GM23338 (cell line): ENCODE data around the gene LAMB1. TPM values are rescaled to one million over a fixed set of nuclear protein-coding genes. Genes with fewer than 3 reads are reported as not detected.
A peak's percentile ranks its signal among the peaks of the same experiment; 100 is the strongest.

ENCODE experiments used
- ATAC-seq: fragments of 200-7000 bp; cut with Tn5 transposase; 3 replicates; pipeline ENCODE4 v1.9.1; 2020
- DNase-seq: peaks from one replicate; pipeline ENCODE4 v3.0.0-alpha.2; 2015; ENCODE audit warnings: low spot score
- H2AFZ ChIP-seq: fragments of 200-600 bp; sonication (generic); 2 replicates; pipeline ENCODE4 v1.8.0; 2016; ENCODE audit warnings: antibody characterized with exemption, mild to moderate bottlenecking, moderate library complexity
- H3F3A ChIP-seq: fragments of 200-600 bp; sonication (generic); replicated peaks from 2 replicates; pipeline ENCODE4 v1.8.0; 2017; ENCODE audit warnings: antibody characterized with exemption, mixed run types, low read depth
- H3K27ac ChIP-seq: fragments of 200-600 bp; sonication (generic); 2 replicates; pipeline ENCODE4 v1.6.1; 2016; ENCODE audit warnings: low read depth
- H3K27me3 ChIP-seq: fragments of 200-600 bp; sonication (generic); 2 replicates; pipeline ENCODE4 v1.8.0; 2016; ENCODE audit warnings: mild to moderate bottlenecking, mixed run types, moderate library complexity; ENCODE audit not compliant: insufficient read depth
- H3K36me3 ChIP-seq: fragments of 200-600 bp; sonication (generic); 2 replicates; pipeline ENCODE4 v1.8.0; 2016; ENCODE audit warnings: mild to moderate bottlenecking; ENCODE audit not compliant: insufficient read depth
- H3K4me1 ChIP-seq: fragments of 200-600 bp; sonication (generic); 2 replicates; pipeline ENCODE4 v1.8.0; 2016; ENCODE audit warnings: mild to moderate bottlenecking, moderate library complexity; ENCODE audit not compliant: insufficient read depth
- H3K4me2 ChIP-seq: fragments of 200-600 bp; sonication (generic); 2 replicates; pipeline ENCODE4 v1.7.1; 2017; ENCODE audit warnings: mixed run types
- H3K4me3 ChIP-seq: fragments of 200-600 bp; sonication (generic); 2 replicates; pipeline ENCODE4 v1.6.1; 2016; ENCODE audit warnings: mixed run types
- H3K79me2 ChIP-seq: fragments of 200-600 bp; sonication (generic); replicated peaks from 2 replicates; pipeline ENCODE4 v1.8.0; 2017; ENCODE audit warnings: mild to moderate bottlenecking; ENCODE audit not compliant: insufficient read depth
- H3K9me2 ChIP-seq: fragments of 200-600 bp; sonication (generic); 2 replicates; pipeline ENCODE4 v1.8.0; 2017; ENCODE audit not compliant: insufficient read depth
- H4K20me1 ChIP-seq: fragments of 200-600 bp; sonication (generic); replicated peaks from 2 replicates; pipeline ENCODE4 v1.8.0; 2017; ENCODE audit warnings: mild to moderate bottlenecking; ENCODE audit not compliant: insufficient read depth
- H3K27ac Mint-ChIP-seq: 2 replicates; pipeline ENCODE4 v1.8.0; 2020; ENCODE audit warnings: inconsistent platforms, mild to moderate bottlenecking, moderate library complexity, mixed read lengths
- H3K27me3 Mint-ChIP-seq: 3 replicates; pipeline ENCODE4 v1.8.0; 2022; ENCODE audit warnings: low read depth, mild to moderate bottlenecking, moderate library complexity, mixed read lengths, inconsistent platforms; ENCODE audit not compliant: insufficient read depth, poor library complexity
- H3K36me3 Mint-ChIP-seq: 3 replicates; pipeline ENCODE4 v1.8.0; 2021; ENCODE audit warnings: low read depth, mild to moderate bottlenecking, inconsistent platforms, moderate library complexity, mixed read lengths
- H3K4me1 Mint-ChIP-seq: 3 replicates; pipeline ENCODE4 v1.8.0; 2020; ENCODE audit warnings: mild to moderate bottlenecking, inconsistent platforms, mixed read lengths
- H3K4me3 Mint-ChIP-seq: 3 replicates; pipeline ENCODE4 v1.8.0; 2021; ENCODE audit warnings: moderate library complexity, mild to moderate bottlenecking, inconsistent platforms, mixed read lengths
- H3K9me3 Mint-ChIP-seq: 3 replicates; pipeline ENCODE4 v1.8.0; 2020; ENCODE audit warnings: moderate library complexity, mild to moderate bottlenecking, inconsistent platforms, mixed read lengths
- JUNB ChIP-seq: IDR thresholded peaks from one replicate; pipeline ENCODE4 v1.6.1; 2016; ENCODE audit warnings: antibody characterized with exemption; ENCODE audit not compliant: unreplicated experiment
- STAT1 ChIP-seq: IDR thresholded peaks from one replicate; pipeline ENCODE4 v1.6.1; 2016; ENCODE audit warnings: antibody characterized with exemption; ENCODE audit not compliant: unreplicated experiment
- ZNF114 ChIP-seq: fragments of 250-450 bp; sonication (Bioruptor Pico); IDR thresholded peaks from 2 replicates; pipeline ENCODE4 v1.5.0; 2020; ENCODE audit warnings: mild to moderate bottlenecking, moderate library complexity
- polyA plus RNA-seq: library from polyadenylated mRNA; unstranded; fragments of >200 nt; fragmentation: Nextera tagmentation; extraction: Ambion mirVana; gene quantifications from 2 replicates; pipeline ENCODE4 v1.2.1, GENCODE V29; 2016
- total RNA-seq: library from RNA; depleted of rRNA; stranded (reverse); fragments of >200 nt; shearing (Covaris generic); gene quantifications from 2 replicates; pipeline ENCODE4 v1.2.3, GENCODE V29; 2014
- TF ChIP-seq, protein P1 (sequence below): fragments of 250-450 bp; sonication (Bioruptor Pico); IDR thresholded peaks from 2 replicates; pipeline ENCODE4 v1.5.0; 2020; ENCODE audit warnings: mild to moderate bottlenecking, moderate library complexity
- TF ChIP-seq, protein P2 (sequence below): IDR thresholded peaks from 2 replicates; pipeline ENCODE4 v1.6.1; 2016; ENCODE audit warnings: antibody characterized with exemption
- TF ChIP-seq, protein P3 (sequence below): IDR thresholded peaks from one replicate; pipeline ENCODE4 v1.6.1; 2018; ENCODE audit warnings: antibody characterized with exemption; ENCODE audit not compliant: unreplicated experiment
- TF ChIP-seq, protein P4 (sequence below), 2 experiments: fragments of 200-600 bp in 1 of 2; sonication (generic) in 1 of 2; conservative IDR thresholded peaks; 2 replicates each; pipeline versions ENCODE4 v1.5.1 to v1.6.1; 2016 to 2017; ENCODE audit warnings: antibody characterized with exemption in 2 of 2, low read depth in 2 of 2, mild to moderate bottlenecking in 2 of 2, moderate library complexity in 1 of 2

LAMB1 gene
- total and polyA plus RNA-seq, 2 experiments from 2014 or later = 53.5 to 57.8 TPM

DNA sequence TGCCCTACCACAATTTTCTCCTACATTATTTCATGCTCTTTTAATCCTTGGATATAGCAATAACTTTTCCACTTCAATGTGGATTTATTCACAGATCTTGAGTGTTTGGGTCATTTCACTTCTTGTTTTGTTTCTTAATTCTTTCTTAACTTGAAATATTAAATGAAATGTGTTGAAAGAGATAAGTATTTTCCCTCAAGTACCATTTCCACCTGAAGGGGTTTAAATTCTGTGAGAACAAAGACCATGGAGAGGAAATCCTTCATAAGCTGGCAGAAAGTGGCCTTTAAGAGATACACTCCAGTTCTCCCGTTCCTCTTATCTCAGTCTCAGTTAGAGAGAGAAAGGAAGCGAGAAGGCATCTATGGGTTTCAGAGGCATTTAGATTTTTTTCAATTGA is 126.0 kb downstream of the LAMB1 start (continued):
- TF ChIP-seq, protein P1, sequence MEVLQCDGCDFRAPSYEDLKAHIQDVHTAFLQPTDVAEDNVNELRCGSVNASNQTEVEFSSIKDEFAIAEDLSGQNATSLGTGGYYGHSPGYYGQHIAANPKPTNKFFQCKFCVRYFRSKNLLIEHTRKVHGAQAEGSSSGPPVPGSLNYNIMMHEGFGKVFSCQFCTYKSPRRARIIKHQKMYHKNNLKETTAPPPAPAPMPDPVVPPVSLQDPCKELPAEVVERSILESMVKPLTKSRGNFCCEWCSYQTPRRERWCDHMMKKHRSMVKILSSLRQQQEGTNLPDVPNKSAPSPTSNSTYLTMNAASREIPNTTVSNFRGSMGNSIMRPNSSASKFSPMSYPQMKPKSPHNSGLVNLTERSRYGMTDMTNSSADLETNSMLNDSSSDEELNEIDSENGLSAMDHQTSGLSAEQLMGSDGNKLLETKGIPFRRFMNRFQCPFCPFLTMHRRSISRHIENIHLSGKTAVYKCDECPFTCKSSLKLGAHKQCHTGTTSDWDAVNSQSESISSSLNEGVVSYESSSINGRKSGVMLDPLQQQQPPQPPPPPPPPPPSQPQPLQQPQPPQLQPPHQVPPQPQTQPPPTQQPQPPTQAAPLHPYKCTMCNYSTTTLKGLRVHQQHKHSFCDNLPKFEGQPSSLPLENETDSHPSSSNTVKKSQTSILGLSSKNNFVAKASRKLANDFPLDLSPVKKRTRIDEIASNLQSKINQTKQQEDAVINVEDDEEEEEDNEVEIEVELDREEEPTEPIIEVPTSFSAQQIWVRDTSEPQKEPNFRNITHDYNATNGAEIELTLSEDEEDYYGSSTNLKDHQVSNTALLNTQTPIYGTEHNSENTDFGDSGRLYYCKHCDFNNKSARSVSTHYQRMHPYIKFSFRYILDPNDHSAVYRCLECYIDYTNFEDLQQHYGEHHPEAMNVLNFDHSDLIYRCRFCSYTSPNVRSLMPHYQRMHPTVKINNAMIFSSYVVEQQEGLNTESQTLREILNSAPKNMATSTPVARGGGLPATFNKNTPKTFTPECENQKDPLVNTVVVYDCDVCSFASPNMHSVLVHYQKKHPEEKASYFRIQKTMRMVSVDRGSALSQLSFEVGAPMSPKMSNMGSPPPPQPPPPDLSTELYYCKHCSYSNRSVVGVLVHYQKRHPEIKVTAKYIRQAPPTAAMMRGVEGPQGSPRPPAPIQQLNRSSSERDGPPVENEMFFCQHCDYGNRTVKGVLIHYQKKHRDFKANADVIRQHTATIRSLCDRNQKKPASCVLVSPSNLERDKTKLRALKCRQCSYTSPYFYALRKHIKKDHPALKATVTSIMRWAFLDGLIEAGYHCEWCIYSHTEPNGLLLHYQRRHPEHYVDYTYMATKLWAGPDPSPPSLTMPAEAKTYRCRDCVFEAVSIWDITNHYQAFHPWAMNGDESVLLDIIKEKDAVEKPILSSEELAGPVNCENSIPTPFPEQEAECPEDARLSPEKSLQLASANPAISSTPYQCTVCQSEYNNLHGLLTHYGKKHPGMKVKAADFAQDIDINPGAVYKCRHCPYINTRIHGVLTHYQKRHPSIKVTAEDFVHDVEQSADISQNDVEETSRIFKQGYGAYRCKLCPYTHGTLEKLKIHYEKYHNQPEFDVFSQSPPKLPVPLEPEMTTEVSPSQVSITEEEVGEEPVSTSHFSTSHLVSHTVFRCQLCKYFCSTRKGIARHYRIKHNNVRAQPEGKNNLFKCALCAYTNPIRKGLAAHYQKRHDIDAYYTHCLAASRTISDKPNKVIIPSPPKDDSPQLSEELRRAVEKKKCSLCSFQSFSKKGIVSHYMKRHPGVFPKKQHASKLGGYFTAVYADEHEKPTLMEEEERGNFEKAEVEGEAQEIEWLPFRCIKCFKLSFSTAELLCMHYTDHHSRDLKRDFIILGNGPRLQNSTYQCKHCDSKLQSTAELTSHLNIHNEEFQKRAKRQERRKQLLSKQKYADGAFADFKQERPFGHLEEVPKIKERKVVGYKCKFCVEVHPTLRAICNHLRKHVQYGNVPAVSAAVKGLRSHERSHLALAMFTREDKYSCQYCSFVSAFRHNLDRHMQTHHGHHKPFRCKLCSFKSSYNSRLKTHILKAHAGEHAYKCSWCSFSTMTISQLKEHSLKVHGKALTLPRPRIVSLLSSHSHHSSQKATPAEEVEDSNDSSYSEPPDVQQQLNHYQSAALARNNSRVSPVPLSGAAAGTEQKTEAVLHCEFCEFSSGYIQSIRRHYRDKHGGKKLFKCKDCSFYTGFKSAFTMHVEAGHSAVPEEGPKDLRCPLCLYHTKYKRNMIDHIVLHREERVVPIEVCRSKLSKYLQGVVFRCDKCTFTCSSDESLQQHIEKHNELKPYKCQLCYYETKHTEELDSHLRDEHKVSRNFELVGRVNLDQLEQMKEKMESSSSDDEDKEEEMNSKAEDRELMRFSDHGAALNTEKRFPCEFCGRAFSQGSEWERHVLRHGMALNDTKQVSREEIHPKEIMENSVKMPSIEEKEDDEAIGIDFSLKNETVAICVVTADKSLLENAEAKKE (CRISPR knock-in tag) = no peak
- no peak for TF ChIP-seq STAT1
- TF ChIP-seq ZNF114 (CRISPR knock-in tag) = no peak
- TF ChIP-seq, protein P2, sequence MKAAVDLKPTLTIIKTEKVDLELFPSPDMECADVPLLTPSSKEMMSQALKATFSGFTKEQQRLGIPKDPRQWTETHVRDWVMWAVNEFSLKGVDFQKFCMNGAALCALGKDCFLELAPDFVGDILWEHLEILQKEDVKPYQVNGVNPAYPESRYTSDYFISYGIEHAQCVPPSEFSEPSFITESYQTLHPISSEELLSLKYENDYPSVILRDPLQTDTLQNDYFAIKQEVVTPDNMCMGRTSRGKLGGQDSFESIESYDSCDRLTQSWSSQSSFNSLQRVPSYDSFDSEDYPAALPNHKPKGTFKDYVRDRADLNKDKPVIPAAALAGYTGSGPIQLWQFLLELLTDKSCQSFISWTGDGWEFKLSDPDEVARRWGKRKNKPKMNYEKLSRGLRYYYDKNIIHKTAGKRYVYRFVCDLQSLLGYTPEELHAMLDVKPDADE = no peak
- no peak for TF ChIP-seq JUNB

DNA sequence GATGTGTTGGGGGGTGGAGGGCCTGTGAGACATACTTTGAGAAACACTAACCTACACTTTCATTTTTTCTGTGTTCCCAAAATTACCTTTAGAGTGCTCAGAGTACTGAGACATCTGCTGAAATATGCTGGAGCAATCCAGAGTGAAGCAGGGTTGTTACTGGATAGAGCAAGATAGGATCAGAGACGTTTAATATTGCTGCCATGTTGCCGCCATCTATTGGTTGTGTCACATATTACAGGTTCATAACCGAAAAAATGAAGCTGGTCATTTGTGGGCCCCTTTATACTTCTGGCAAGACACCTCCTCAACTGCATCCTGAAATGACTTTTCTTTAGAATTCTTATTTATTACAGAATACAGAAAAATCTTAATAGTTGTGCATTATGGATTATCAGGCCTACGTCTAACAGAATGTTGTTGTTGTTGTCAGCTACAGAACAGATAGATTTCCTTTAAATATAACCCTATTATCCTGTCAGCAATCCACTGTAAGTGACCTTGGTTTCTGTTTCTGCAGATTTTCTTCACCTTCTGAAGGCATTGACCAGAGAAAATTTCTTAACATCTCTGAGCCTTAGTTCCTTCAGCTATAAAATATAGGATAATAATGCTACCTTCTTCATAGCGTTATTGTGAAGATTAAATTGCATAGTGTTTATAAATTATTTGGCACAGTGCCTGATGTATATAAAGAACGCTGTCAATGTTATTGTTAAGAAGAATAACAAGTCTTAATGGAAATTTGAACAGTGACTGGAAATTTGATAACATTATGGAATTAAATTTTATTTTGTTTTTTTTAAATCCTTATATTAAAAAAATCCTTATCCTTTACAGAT is 128.1 kb downstream of the LAMB1 start:
- Mint-ChIP-seq H3K4me3 (no peak overlapping the region), H3K9me3 (no peaks in the 10 kb centered on the region)

More for the DNA sequence above, 128.1 kb downstream of the LAMB1 start:
- peaks cover 3% of the 10 kb centered on the region for H3K27me3 Mint-ChIP-seq
- Histone ChIP-seq H3K27ac (no peak overlapping the region), H3K4me3 (no peak overlapping the region), H3K79me2 (no peaks in the 10 kb centered on the region), H3K36me3 (no peaks in the 10 kb centered on the region), H3K9me2 (no peaks in the 10 kb centered on the region), H3K27me3 (no peaks in the 10 kb centered on the region), H4K20me1 (no peaks in the 10 kb centered on the region), H3K4me1 (no peaks in the 10 kb centered on the region), H3F3A (no peaks in the 10 kb centered on the region), H2AFZ (no peak overlapping the region), H3K4me2 (no peak overlapping the region)
- H3K27ac Mint-ChIP-seq = no peak overlapping the region
- no peaks in the 10 kb centered on the region for H3K36me3 Mint-ChIP-seq
- DNase-seq = peak; percentile 72
- TF ChIP-seq, protein P3, sequence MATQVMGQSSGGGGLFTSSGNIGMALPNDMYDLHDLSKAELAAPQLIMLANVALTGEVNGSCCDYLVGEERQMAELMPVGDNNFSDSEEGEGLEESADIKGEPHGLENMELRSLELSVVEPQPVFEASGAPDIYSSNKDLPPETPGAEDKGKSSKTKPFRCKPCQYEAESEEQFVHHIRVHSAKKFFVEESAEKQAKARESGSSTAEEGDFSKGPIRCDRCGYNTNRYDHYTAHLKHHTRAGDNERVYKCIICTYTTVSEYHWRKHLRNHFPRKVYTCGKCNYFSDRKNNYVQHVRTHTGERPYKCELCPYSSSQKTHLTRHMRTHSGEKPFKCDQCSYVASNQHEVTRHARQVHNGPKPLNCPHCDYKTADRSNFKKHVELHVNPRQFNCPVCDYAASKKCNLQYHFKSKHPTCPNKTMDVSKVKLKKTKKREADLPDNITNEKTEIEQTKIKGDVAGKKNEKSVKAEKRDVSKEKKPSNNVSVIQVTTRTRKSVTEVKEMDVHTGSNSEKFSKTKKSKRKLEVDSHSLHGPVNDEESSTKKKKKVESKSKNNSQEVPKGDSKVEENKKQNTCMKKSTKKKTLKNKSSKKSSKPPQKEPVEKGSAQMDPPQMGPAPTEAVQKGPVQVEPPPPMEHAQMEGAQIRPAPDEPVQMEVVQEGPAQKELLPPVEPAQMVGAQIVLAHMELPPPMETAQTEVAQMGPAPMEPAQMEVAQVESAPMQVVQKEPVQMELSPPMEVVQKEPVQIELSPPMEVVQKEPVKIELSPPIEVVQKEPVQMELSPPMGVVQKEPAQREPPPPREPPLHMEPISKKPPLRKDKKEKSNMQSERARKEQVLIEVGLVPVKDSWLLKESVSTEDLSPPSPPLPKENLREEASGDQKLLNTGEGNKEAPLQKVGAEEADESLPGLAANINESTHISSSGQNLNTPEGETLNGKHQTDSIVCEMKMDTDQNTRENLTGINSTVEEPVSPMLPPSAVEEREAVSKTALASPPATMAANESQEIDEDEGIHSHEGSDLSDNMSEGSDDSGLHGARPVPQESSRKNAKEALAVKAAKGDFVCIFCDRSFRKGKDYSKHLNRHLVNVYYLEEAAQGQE = no peak
- TF ChIP-seq, protein P4, sequence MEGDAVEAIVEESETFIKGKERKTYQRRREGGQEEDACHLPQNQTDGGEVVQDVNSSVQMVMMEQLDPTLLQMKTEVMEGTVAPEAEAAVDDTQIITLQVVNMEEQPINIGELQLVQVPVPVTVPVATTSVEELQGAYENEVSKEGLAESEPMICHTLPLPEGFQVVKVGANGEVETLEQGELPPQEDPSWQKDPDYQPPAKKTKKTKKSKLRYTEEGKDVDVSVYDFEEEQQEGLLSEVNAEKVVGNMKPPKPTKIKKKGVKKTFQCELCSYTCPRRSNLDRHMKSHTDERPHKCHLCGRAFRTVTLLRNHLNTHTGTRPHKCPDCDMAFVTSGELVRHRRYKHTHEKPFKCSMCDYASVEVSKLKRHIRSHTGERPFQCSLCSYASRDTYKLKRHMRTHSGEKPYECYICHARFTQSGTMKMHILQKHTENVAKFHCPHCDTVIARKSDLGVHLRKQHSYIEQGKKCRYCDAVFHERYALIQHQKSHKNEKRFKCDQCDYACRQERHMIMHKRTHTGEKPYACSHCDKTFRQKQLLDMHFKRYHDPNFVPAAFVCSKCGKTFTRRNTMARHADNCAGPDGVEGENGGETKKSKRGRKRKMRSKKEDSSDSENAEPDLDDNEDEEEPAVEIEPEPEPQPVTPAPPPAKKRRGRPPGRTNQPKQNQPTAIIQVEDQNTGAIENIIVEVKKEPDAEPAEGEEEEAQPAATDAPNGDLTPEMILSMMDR (conservative IDR thresholded peaks at IDR 0.05; ENCODE audit: low read depth in 2 of 2) = peak; percentile 75 to 79
- ATAC-seq = peak; percentile 84
- no peaks in the 10 kb centered on the region for H3K4me1 Mint-ChIP-seq
